ENCODE measurements around the gene LAMTOR2. TPM values are rescaled to one million over a fixed set of nuclear protein-coding genes. Genes with fewer than 3 reads are reported as not detected.

LAMTOR2 gene
- total RNA-seq, 2 experiments from 2014 or later = 26.1 to 50.3 TPM

- Mint-ChIP-seq H3K4me3 (peak overlapping the region; percentile 30), H3K9me3 (ENCODE audit: low read depth) (no peaks in the 10 kb centered on the region), H3K36me3 (ENCODE audit: low read depth) (no peaks in the 10 kb centered on the region), H3K27ac (no peak overlapping the region), H3K4me1 (peaks cover 53% of the 10 kb centered on the region), H3K27me3 (peaks cover 2% of the 10 kb centered on the region)
- ATAC-seq (no peak), DNase-seq (no peak)
- intact Hi-C loops (cut with DNase I, micrococcal nuclease) = no loop called here
- CTCF ChIA-PET = interaction anchor here (1.3 to 29.4 kb wide), 3 partner anchors 11 to 17 kb away, joined by 3 to 929 read pairs (median 58); partner anchors contain the start of gene LMNA
- POLR2A ChIA-PET = interaction anchor here (3.8 kb wide), 1 partner anchor 11 kb away, joined by 67 read pairs; no protein-coding TSS in a partner anchor
Observed at GRCh38 chr1:156108057-156108456, 53.5 kb downstream of the LAMTOR2 start.

Other genes starting within 250 kb of the LAMTOR2 start
- 10 to 100 TPM; 44.2 to 48.8 TPM for gene GON4L, start 197.6 kb upstream of the LAMTOR2 start, total RNA-seq
- 10 to 100 TPM; 14.3 to 14.8 TPM for gene SYT11, start 195.2 kb upstream of the LAMTOR2 start, total RNA-seq
- gene RIT1, start 143.4 kb upstream of the LAMTOR2 start, total RNA-seq = 10 to 100 TPM; 20.3 to 23.0 TPM
- 10 to 100 TPM; 68.7 to 97.5 TPM for gene KHDC4, start 120.4 kb upstream of the LAMTOR2 start, total RNA-seq
- gene RXFP4, start 113.1 kb upstream of the LAMTOR2 start, total RNA-seq = not detected
- gene ARHGEF2, start 76.2 kb upstream of the LAMTOR2 start, total RNA-seq = 100 to 1,000 TPM; 135 to 216 TPM
- gene SSR2, start 33.8 kb upstream of the LAMTOR2 start, total RNA-seq = 100 to 1,000 TPM; 143 to 197 TPM
- gene UBQLN4, start 984 bp upstream of the LAMTOR2 start, total RNA-seq = 10 to 100 TPM; 34.5 to 49.0 TPM
- under 1 TPM; 0.46 to 0.77 TPM for gene RAB25, start 6.4 kb downstream of the LAMTOR2 start, total RNA-seq
- gene MEX3A, start 27.7 kb downstream of the LAMTOR2 start, total RNA-seq = under 1 TPM; 0.48 to 0.79 TPM
- 100 to 1,000 TPM; 184 to 218 TPM for gene LMNA, start 59.9 kb downstream of the LAMTOR2 start, total RNA-seq
- gene SEMA4A, start 98.8 kb downstream of the LAMTOR2 start, total RNA-seq = 10 to 100 TPM; 53.3 to 64.5 TPM
- gene SLC25A44, start 139.3 kb downstream of the LAMTOR2 start, total RNA-seq = 10 to 100 TPM; 42.4 to 51.9 TPM
- gene PMF1, start 158.2 kb downstream of the LAMTOR2 start, total RNA-seq = 100 to 1,000 TPM; 108 to 117 TPM
- gene BGLAP, start 187.4 kb downstream of the LAMTOR2 start, total RNA-seq = 1 to 10 TPM; 2.1 to 2.4 TPM
- 1 to 10 TPM; 4.7 to 5.7 TPM for gene PAQR6, start 193.3 kb downstream of the LAMTOR2 start, total RNA-seq
- gene SMG5, start 228.0 kb downstream of the LAMTOR2 start, total RNA-seq = 10 to 100 TPM; 61.7 to 64.6 TPM
- 10 to 100 TPM; 10.2 to 10.5 TPM for gene TMEM79, start 229.5 kb downstream of the LAMTOR2 start, total RNA-seq
- gene GLMP, start 240.9 kb downstream of the LAMTOR2 start, total RNA-seq = 10 to 100 TPM; 10.8 to 12.1 TPM
- under 1 TPM in 1 of 2 experiments, not detected in 1; 0.28 TPM for gene VHLL, start 244.5 kb downstream of the LAMTOR2 start, total RNA-seq

Measured in activated CD4-positive, alpha-beta T cell treated with anti-CD3 and anti-CD28 coated beads for 36 hours (primary cell).